Activated naive CD4-positive, alpha-beta T cell treated with anti-CD3 and anti-CD28 coated beads, Interleukin-2, amount 50 U/mL, for 16 hours (primary cell): ENCODE results near the gene SERPINA12.
"Not testable (repeated sequence)": the region's sequence is repeated elsewhere in the genome, so short reads cannot be mapped to it uniquely, and the experiment has no call there.

Experiments used
- DNase-seq: peaks from one replicate; pipeline ENCODE4 v3.0.0-alpha.2; 2020

SERPINA12 gene

DNA sequence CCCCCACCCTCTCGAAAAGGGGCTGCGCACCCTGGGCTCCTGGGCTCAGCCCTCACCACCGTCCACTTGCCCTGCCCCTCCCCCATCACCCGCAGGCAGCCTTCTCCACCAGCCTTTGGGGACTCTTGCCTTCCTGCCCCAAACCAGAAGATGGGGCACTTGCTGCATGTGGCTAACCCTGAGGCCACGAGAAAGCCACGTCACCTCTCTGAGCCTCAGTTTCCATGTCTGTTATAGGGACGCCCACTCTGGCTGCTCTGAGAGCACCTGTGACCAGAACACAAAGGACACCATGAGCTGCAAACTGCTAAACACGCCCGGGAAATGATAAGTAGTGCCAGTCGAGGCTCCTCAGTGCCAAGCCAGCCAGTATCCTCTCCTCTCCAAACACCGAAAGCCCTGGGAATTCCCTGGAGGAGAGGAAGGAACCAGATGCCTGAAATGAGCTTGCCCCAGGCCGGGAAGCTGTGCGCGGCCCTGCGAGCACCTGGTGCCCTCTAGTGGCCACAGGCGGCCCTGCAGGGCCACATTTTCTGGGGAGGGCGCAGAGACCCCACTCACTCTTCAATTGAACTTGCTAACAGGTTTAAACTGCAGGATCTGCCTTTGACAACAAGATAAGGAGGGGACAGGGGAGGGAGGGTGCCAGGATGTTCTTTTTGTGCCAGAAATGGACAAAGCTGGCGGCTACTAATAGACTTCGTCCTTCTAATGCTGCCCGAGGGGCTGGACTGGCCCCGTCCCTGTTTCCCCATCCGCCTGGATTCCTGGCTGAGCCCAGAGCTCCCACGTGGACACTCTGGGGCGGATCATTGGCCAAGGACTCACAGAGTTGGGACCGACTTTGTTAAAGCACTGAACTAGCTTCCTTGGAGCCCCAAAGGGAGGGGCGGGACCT lies 23.1 kb downstream of the SERPINA12 start:
- peak; percentile 28 for DNase-seq

DNA sequence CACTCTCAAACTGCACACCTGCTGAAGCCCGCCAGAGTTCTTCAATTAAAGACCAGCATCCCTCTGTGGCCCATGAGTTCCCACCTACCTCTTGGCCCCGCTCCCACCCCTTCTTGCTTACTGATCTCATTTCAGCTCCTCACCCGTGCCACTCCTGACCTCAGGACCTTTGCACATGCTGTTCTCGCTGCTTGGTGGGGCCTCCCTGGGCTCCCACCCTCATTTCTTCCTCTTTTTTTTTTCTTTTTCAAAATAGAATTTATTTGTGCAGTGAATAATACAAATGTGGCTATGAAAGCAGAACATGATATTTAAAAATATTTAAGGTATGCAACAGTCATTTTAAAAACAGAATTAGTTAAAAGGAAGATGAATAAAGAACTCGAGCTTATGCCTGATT lies 24.8 kb downstream of the SERPINA12 start:
- DNase-seq = no peak

DNA sequence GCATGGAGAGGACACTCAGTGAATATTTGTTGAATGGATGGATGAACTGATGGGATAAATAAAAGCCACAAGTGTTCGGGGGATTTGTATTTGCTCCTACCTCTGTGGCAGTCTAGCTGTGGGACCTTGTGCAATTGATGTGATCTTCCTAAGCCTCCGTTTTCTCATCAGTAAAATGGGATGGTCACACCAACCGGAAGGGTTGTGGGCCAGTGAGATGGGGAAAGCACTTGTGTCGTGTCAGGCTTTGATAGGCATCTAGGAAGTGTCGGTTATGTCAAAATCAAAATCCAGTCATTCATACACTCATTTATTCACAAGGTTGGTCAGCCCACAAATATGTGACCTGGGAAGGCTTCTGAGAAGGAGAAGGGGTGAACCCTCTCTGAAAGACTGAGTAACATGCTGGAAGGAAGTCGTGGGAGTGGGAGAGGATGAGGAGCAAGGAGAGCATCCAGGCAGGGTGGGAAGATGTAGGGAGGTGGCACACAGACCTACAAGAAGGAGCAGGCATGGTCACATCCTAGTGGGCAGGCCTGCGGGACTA lies 25.5 kb downstream of the SERPINA12 start:
- DNase-seq = no peak

DNA sequence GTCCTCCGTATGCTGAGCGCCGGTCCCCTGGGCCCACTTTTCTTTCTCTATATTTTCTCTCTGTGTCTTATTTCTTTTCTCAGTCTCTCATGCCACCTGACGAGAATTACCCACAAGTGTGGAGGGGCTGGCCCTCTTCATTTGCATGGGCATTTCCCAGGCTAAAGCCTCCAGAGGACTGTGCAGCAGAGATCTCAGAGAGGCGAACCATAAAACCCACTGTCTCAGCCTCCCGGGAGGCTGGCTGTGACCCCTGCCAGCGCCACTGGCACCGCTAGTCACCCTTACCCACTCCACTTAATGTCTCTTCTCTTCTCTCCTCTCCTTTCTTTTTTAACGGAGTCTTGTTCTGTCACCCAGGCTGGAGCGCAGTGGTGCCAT lies 26.2 kb downstream of the SERPINA12 start:
- no peak for DNase-seq

DNA sequence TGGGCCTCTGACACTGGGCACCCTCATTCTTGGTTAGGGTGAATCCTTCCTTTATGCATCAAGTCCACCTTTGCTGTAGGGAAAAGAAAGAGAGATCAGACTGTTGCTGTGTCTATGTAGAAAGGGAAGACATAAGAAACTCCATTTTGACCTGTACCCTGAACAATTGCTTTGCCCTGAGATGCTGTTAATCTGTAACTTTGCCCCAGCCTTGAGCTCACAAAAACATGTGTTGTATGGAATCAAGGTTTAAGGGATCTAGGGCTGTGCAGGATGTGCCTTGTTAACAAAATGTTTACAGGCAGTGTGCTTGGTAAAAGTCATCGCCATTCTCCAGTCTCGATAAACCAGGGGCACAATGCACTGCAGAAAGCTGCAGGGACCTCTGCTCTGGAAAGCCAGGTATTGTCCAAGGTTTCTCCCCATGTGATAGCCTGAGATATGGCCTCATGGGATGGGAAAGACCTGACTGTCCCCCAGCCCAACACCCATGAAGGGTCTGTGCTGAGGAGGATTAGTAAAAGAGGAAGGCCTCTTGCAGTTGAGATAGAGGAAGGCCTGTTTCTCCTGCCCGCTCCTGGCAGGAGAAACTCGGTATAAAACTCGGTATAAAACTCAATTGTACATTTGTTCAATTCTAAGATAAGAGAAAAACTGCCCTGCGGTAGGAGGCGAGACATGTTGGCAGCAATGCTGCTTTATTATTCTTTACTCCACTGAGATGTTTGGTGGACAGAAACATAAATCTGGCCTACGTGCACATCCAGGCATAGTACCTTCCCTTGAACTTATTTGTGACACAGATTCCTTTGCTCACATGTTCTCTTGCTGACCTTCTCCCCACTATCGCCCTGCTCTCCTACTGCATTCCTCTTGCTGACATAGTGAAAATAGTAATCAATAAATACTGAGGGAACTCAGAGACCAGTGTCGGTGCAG lies 26.9 kb downstream of the SERPINA12 start:
- not testable (repeated sequence) for DNase-seq

DNA sequence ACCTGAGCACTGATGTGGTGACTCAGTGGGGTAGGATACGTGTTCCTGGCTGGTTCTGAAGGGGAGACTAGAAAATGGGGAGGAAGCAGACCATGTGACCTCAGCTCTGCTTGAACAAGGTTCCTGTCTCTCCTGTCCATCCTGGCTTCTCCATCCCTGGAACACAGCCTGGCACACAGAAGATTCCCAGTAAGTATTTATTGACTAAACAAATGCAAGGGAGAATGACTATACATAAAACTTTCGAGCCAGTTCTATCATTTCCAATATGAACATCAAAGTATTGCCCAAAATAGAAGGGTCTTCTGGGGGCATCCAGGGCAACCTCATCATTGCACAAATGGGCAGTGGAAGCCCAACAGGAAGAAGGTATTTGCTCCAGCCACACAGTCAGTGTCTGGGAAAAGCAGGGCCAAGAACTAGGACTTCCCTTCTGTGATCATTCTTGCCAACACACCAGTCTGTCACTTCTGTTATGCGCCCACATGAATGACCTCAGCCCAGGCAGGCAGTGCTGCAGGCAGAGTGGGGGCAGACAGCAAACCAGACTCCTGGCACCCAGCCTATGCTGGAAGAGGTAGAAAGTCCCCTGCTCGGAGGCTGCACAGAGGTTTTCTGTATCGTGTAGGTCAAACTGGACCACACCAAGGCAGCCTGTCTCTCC lies 27.7 kb downstream of the SERPINA12 start:
- no peak for DNase-seq

DNA sequence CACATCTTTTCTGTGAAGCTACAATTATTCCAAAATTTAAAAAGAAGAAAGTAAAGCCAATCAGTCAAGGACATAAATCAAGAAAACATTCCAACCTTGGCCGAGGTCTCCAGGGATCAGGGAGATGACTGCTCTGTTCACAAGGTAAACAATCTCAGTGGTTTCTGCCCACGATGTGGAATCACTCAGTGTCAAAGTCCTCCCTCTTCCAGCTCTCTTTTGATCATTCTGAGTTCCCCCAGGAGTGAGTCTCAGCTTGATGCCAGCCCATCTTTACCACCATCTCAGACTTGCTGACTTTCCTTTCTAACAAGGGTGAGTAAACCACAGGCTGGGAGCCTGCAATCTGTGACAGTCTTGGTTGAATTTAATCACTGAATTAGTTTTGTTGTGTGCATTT lies 28.5 kb downstream of the SERPINA12 start:
- no peak for DNase-seq

DNA sequence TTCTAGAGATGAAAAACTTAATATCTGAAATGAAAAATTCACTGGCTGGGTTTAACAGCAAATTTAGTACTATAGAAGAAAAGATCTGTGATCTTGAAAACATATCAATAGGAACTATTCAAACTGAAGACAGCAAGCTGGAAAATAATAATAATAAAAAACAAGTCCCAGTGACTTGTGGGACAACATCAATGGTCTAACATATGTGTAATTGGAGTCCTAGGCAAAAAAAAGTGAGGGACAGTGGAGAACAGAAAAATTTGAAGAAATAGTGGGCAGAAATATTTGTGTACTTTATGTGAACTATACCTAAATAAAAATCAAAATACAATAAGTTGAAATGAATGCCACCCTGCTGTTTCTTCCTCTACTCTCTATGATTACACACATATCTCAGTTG lies 30.8 kb downstream of the SERPINA12 start:
- DNase-seq = no peak

DNA sequence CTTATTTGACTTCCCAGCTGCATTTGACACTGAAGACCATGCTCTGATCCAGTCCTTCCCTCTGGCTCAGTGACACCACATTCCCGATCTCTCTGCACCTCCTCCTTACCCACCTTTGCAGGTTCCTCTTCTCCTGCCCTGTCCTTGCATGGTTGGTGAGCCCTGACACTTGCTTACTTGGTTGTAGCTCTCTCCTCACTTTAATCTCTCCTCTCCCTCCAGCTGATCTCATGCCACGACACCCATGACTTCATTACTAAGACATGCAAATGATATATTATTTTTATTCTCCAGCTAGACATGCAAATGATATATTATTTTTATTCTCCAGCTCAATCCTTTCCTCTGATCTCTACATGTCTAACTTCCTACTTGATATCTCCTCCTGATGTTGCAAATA lies 33.2 kb downstream of the SERPINA12 start, which contains the start of gene SERPINA9:
Gene SERPINA9, minus strand, starts transcription at position 175 of the 400 bp plus-strand sequence. CDS start 6,357 bp downstream, outside the sequence.
- DNase-seq = no peak

DNA sequence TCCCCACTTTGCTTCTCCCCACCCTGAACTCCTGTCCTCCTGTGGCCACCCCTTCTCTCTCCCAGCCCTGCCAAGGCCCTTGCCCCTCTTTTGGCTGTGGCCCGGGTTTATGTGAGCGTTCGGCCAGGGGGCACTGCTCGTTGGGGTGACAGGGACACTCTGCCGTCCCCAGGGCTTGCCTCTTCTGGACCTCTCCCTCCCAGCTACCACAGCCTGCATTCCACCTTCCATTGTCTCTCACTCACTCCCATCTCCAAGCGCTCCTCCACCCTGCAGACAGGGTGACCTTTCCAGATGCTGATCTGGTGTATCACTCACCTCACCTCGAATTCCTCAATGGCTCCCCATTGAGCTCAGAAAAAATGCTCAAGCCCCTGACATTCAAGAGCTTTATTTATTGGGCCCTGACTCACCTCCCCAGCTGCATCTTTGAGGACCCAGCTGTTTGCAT lies 34.7 kb downstream of the SERPINA12 start:
- DNase-seq = no peak

DNA sequence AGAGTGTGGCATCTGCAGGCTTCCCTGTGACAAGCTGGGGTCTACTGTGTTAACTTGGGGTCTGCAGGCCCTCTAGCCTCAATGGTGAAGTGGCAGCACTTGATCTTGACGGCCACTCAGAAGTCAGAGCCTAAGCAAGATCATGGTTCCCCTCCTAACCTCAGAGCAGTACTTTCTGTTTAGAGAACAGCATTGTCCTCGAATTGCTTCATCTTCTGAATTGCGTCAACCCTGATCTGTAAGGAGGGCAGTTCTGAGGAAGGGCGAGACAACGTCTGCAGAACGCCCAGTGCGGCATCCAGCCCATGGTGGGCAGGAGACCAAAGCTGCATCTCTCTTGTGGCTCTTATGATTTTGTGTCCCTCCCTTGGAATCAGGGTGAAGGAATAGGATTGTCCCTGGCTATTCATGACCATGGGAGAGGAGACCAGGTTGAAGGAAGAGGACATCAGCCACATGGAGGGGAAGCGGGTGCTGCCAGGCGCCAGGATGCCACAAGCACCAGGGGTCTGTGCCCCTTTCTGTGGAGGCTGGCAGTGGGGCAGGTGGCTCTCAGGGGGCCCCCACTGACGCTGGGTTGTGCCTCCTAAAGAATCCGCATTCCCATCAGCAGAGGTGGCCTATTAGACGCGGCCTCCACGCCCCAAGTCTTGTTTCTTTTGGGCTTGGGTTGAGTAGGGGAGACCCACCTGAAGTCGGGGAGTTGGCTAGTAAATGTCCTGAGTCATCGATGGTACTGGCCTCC lies 35.4 kb downstream of the SERPINA12 start:
- DNase-seq = no peak

DNA sequence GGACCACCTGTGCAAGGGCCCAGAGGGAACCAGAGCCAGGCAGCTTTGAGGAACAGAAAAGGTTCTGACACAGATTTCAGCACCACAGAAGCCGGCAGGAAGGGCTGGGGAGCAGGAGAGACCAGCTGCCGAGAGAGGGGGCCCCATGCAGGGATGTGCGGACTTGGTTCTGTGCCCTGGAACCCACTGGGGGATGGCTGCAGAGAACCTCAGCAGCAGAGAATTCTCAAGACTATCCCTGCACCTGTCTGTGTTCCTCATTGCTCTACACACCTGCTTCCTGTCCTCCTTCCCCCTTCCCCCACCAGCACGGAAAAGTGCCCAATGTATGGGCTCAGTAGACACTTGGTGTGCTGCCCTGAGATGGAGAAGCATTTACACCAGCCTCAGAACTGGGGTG lies 36.4 kb downstream of the SERPINA12 start:
- DNase-seq = no peak

DNA sequence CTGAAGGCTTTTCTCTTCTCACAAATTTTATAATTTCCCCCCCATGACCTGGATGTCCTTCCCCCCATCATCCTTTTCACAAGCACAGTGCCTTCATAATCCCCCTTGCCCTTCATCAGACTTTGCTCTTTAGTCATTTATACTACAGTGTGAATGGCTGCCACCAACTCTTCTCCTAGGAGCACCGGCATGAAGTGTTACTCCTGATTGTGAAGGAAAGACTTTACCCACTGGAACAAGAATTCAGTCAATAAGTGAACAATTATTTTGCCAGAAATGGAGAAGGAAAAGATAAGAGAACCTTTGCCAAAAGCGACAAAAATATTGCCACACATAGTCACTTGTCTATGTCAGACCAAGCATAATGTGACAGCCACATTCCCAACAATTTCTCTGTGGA lies 38.2 kb downstream of the SERPINA12 start:
- DNase-seq = no peak

DNA sequence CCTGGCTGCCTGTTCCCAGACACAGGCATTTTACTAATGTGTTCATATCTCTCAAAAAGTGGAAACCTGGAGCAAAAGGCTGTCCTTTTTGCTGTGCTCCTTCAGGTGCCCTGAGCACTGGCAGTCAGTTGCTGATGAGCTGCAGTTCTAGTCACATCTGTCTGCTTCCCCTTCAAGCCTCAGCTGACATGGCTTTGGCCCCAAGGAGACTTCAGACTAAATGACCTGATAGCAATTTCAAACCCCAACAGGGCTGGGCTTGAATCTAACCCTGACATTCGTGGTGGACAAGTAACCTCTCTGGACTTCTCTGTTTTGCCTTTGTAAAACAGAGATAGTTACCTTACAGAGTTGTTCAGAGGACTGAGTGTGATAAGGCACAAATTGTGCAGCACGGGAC lies 39.0 kb downstream of the SERPINA12 start:
- DNase-seq = no peak

DNA sequence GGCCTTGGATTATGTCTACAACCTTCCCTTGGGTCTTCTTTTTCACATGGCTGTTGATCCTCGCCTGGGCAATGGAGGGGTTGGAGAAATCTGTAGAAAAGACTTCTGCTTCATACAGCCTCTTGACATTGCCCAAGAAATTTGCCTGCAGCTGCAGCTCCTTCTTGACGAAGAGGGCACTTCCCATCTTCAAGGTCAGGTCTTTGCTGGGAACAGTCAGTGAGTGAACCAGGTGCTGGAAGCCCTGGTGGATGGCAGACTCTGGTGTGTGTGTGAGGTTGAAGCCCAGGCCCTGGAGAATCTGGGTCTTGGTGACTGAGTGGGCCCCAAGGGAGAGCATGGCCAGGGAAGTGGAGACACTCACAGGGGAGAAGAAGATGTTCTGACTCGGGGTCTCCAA lies 40.0 kb downstream of the SERPINA12 start:
- no peak for DNase-seq

DNA sequence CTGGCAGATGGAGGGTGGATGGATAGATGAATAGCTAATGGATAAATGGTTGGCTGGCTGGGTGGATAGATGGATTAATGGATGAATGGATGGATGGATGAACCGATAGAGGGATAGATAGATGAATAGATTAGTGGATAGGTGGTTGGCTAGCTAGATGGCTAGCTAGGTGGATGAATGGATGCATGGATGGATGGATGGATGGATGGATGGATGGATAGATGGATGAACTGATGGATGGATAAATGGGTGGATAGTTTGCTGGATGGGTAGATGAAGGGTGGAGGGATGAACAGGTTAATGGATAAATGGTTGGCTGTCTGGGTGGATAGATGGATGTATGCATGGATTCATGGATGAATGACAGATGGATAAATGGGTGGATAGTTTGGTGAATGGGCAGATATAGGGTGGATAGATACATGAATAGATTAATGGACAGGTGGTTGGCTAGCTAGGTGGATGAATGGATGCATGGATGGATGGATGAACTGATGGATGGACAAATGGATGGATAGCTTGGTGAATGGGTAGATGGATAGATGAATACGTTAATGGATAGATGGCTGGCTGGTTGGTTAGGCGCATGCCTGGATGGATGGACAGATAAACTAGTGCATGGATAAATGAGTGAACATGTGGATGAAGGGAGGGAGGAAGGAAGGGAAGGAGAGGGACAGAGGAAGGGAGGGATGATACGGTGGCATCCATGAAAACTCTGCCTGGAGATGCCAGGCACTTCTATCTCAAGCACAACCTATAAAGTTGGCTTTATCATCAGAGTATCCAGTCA lies 41.3 kb downstream of the SERPINA12 start:
- DNase-seq = no peak

DNA sequence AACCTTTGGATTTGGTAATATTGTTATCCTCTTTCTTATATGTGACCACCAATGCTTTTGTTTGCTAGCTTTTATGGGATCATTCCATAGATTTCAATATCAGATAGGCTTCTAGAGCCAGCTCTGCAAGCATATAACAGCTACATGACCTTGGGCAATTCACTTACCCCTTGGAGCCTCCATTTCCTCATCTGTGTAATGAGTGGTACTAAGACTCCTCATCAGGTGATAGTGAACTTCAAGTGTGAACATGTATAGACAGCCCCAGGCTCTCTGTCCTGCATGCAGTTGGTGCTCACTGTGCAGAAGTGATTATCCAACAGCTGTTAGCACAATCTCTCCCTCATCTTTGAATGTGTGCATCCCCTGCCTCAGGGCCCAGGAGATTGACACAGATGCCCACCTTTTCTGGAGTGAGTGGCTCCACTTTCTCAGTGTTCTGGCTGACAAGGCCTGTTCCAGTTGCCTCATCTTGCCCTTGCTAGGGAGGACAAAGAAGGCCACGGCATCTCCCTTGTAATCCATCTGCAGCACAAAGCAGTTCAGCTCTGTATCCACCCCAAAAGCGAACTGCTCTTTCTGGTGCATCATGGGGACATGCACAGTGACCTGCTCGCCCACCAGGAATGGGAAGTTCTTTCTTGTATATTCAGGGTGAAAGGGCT lies 42.4 kb downstream of the SERPINA12 start:
- DNase-seq = no peak

DNA sequence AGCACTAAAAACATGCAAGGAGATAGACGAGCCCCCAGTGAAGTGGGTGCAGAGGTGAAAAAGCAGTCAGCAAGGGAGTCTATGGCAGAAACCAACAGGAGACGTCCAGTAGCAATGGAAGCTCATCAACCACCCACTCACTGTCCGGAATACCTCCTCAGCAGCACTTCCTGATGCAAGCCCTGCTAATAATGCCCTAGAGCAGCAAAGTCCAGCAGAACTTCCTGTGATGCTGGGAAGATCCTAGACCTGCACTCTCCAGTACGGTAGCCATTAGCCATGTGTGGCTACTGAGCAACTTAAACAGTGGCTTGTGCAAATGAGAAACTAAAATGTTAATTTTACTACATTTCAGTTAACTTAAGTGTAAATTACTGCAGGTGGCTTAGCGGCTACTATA lies 44.2 kb downstream of the SERPINA12 start:
- DNase-seq = no peak

DNA sequence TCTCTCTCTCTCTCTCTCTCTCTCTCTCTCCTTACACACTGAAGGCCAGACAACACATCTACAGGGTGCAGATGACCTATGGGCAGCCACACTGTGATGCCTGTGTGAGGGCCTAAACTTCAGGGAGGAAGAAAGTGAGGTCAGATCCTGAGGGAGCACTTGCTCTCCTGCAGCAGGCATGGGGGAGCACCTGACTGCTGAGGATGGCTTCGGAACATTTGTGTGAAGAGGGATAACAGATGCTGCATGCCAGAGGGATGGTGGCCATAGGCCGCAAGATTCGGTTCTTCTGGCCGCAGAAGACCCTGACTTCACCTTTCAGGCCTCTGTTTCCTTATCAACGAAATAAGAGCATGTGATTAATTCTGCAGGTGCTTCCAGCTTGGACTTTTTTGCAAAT lies 45.0 kb downstream of the SERPINA12 start:
- DNase-seq = no peak

DNA sequence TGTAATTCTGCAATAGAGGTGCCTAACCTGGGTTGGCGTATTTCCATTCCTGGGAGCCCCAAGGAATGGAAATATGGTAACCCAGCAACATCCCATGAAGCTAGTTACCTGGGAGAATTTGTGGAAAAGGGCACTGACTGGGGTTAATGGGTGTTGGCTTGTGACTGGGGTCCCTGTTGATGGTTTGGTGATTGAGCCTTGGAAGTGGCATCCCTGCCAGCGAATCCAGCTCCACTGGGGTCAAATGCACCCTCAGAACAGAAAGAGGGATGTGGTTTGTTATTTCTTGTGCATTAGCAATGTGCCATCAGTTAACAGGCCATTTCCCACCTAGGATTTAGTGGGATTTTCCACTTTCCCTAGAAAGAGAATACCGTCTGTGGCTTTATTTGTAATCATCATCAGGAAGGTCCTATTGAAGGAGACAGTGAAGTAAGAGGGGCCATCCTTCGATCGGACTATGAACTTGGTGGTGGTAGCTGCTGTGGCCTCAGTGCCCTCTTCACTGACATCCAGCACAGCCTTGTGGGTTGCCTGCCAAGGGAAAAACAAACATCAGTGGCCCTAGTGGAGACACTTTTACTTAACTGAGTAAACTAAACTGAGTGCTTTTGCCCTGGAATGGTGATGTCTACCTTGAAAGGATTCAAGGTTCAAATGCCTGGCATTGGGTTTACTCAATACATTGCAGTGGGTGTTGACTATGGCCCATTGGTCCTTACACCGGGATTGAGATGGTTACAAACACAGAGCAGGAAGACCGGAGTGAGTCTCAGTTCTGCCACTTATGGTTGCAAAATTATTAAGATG lies 46.3 kb downstream of the SERPINA12 start:
- DNase-seq = no peak
